PC-3 (cell line): ENCODE measurements around the gene HOXB6. TPM values are rescaled to one million over a fixed set of nuclear protein-coding genes. Genes with fewer than 3 reads are reported as not detected.

Experiments
- ATAC-seq: fragments of 200-7000 bp; cut with Tn5 transposase; 2 replicates; pipeline ENCODE4 v1.9.1; 2020; ENCODE audit warnings: mild to moderate bottlenecking, moderate library complexity
- BruUV-seq: library from RNA; stranded (reverse); fragments of 400-500 nt; replicated peaks from 2 replicates; lab custom pipeline; 2021; lab: Mats Ljungman, UMichigan
- CTCF ChIA-PET: fragments of 300-600 bp; sonication (Branson Sonifier 250); formaldehyde crosslinking; loops from one replicate; lab custom pipeline; 2022; ENCODE audit warnings: antibody characterized with exemption; lab: Charles Lee
- POLR2A ChIA-PET: fragments of 300-600 bp; sonication (Branson Sonifier 250); formaldehyde crosslinking; loops from one replicate; lab custom pipeline; 2022; ENCODE audit warnings: antibody characterized with exemption; ENCODE audit not compliant: unreplicated experiment; lab: Charles Lee
- DNase-seq: peaks from one replicate; pipeline ENCODE4 v3.0.0-alpha.2; 2015
- H2AFZ ChIP-seq: fragments of 300-600 bp; sonication (generic); 2 replicates; pipeline ENCODE4 v1.6.0; 2016; ENCODE audit warnings: antibody characterized with exemption, low read length
- H3F3A ChIP-seq: fragments of 300-600 bp; sonication (generic); one replicate; pipeline ENCODE4 v1.6.0; 2017; ENCODE audit warnings: antibody characterized with exemption, low read length, control low read depth, mild to moderate bottlenecking; ENCODE audit not compliant: unreplicated experiment
- H3K27ac ChIP-seq: fragments of 300-600 bp; sonication (generic); 2 replicates; pipeline ENCODE4 v1.5.1; 2016; ENCODE audit warnings: mild to moderate bottlenecking, low read length
- H3K27me3 ChIP-seq: fragments of 300-600 bp; sonication (generic); 2 replicates; pipeline ENCODE4 v1.6.1; 2016; ENCODE audit warnings: low read length, mixed read lengths
- H3K36me3 ChIP-seq: fragments of 300-600 bp; sonication (generic); 2 replicates; pipeline ENCODE4 v1.6.1; 2016; ENCODE audit warnings: low read depth, mixed run types, low read length, mixed read lengths
- H3K4me1 ChIP-seq: fragments of 300-600 bp; sonication (generic); 2 replicates; pipeline ENCODE4 v1.5.1; 2016; ENCODE audit warnings: low read length; ENCODE audit not compliant: insufficient read depth
- H3K4me2 ChIP-seq: fragments of 300-600 bp; sonication (generic); 2 replicates; pipeline ENCODE4 v1.6.0; 2016; ENCODE audit warnings: low read length
- H3K4me3 ChIP-seq: fragments of 300-600 bp; sonication (generic); 2 replicates; pipeline ENCODE4 v1.5.1; 2016; ENCODE audit warnings: mild to moderate bottlenecking, low read length, mixed read lengths
- H3K79me2 ChIP-seq: fragments of 300-600 bp; sonication (generic); 2 replicates; pipeline ENCODE4 v1.6.1; 2017; ENCODE audit warnings: low read length, mixed read lengths
- H3K9ac ChIP-seq: fragments of 300-600 bp; sonication (generic); 2 replicates; pipeline ENCODE4 v1.6.0; 2016; ENCODE audit warnings: mild to moderate bottlenecking, low read length
- H3K9me2 ChIP-seq: fragments of 300-600 bp; sonication (generic); replicated peaks from 2 replicates; pipeline ENCODE4 v1.6.1; 2016; ENCODE audit warnings: mixed run types, low read length, mixed read lengths
- H3K9me3 ChIP-seq: fragments of 300-600 bp; sonication (generic); 2 replicates; pipeline ENCODE4 v1.6.1; 2016; ENCODE audit warnings: low read length, mixed read lengths
- H4K20me1 ChIP-seq: fragments of 300-600 bp; sonication (generic); 2 replicates; pipeline ENCODE4 v1.6.1; 2016; ENCODE audit warnings: low read length, mixed read lengths
- EZH2 ChIP-seq: fragments of 300-600 bp; sonication (generic); IDR thresholded peaks from one replicate; pipeline ENCODE4 v1.6.1; 2017; ENCODE audit warnings: antibody characterized with exemption, mild to moderate bottlenecking, low read length; ENCODE audit not compliant: unreplicated experiment
- EZH2phosphoT487 ChIP-seq: fragments of 300-600 bp; sonication (generic); IDR thresholded peaks from 2 replicates; pipeline ENCODE4 v1.6.1; 2018; ENCODE audit warnings: mild to moderate bottlenecking, antibody characterized with exemption, low read length, borderline replicate concordance
- intact Hi-C: fragments of 100-400 bp; cut with micrococcal nuclease; formaldehyde crosslinking; loops from 2 replicates; pipeline ENCODE4 v1.9.0; 2023
- total RNA-seq: library from RNA; depleted of rRNA; stranded (reverse); fragments of >200 nt; gene quantifications from 2 replicates; pipeline ENCODE4 v1.2.3, GENCODE V29; 2014
- TF ChIP-seq, protein P1 (sequence below): fragments of 300-600 bp; sonication (generic); conservative IDR thresholded peaks from 2 replicates; pipeline ENCODE4 v1.5.1; 2017; ENCODE audit warnings: antibody characterized with exemption, low read depth, mild to moderate bottlenecking, low read length

HOXB6 gene
- total RNA-seq, 1 experiment from 2014 or later: 9.5 TPM

DNA sequence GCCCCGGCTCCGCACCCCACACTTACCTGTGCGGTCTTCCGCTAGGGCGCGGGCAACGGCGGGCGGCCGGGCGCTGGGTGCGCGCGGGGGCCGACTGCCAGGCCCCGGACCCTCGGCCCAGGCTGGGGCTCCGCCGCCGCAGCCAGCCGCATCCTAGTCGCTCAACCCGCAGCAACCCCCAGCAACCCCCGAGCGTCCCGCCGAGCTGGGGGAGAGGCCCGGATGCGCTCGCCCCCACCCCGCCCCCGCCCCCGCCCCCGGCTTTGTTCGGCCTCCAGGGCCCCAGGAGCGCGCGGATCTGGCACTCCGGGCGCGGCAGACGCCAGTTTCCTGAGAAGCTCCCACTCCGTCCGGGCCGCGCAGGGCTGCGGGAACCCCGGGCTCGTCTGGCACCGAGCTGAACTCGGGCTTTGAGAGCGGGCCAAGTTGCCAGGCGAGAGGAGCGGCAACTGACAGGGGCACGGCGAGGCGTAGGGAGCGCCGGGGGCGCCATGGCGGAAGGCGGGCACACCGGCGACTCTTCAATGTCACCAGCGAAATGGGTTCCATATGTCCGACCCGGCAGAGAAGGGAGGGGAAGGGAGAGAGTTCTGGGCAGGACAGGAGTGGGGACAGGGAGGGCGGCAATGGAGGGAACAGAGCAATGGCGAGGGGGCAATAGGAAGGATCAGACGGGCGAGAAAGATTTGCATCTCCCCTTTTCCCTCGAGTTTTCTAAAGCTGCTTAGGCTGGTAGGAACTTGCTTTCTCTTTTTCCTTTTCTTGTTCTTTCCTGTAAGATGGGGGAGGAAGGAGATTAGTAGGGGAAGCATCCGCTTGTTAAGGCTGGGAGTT lies 40.4 kb downstream of the HOXB6 start:
- Histone ChIP-seq H3K79me2 (no peaks in the 10 kb centered on the region), H3F3A (no peaks in the 10 kb centered on the region), H3K4me3 (no peak overlapping the region), H2AFZ (no peak overlapping the region), H3K9me3 (no peaks in the 10 kb centered on the region), H3K27me3 (no peaks in the 10 kb centered on the region), H3K36me3 (no peaks in the 10 kb centered on the region), H3K27ac (no peak overlapping the region), H3K9me2 (no peaks in the 10 kb centered on the region), H3K4me1 (no peaks in the 10 kb centered on the region), H4K20me1 (no peaks in the 10 kb centered on the region), H3K4me2 (no peak overlapping the region), H3K9ac (no peak overlapping the region)
- no peak for ATAC-seq
- ChIA-PET POLR2A (no interaction called here), CTCF (no interaction called here)
- TF ChIP-seq, protein P1, sequence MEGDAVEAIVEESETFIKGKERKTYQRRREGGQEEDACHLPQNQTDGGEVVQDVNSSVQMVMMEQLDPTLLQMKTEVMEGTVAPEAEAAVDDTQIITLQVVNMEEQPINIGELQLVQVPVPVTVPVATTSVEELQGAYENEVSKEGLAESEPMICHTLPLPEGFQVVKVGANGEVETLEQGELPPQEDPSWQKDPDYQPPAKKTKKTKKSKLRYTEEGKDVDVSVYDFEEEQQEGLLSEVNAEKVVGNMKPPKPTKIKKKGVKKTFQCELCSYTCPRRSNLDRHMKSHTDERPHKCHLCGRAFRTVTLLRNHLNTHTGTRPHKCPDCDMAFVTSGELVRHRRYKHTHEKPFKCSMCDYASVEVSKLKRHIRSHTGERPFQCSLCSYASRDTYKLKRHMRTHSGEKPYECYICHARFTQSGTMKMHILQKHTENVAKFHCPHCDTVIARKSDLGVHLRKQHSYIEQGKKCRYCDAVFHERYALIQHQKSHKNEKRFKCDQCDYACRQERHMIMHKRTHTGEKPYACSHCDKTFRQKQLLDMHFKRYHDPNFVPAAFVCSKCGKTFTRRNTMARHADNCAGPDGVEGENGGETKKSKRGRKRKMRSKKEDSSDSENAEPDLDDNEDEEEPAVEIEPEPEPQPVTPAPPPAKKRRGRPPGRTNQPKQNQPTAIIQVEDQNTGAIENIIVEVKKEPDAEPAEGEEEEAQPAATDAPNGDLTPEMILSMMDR: no peak
- no peak for TF ChIP-seq EZH2
- TF ChIP-seq EZH2phosphoT487: no peak
- no TSS peak for BruUV-seq
- DNase-seq: no peak
- intact Hi-C loops: no loop called here

DNA sequence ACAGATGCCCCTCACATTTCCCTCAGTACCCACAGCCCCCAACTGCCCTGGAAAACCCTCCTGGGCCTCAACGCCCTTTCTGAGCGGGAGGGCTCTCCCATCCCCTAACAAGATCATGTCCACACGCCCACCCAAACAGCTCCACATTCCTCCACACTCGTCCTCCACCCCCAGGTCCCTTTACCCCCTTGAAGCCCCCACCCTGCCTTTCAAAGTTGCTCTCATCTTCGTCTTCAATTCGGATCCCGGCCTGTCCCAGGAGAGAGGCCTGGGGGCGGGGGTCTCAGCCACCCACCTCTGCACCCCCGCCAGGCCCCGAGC lies 41.0 kb downstream of the HOXB6 start:
- no peaks in the 10 kb centered on the region for H3K9me3 ChIP-seq
- no peak overlapping the region for H3K9ac ChIP-seq
- no peaks in the 10 kb centered on the region for H3F3A ChIP-seq
- CTCF ChIA-PET: no interaction called here
- no peaks in the 10 kb centered on the region for H3K27me3 ChIP-seq
- no peak overlapping the region for H3K4me3 ChIP-seq
- intact Hi-C loops: no loop called here
- POLR2A ChIA-PET: no interaction called here
- ATAC-seq: no peak
- no peaks in the 10 kb centered on the region for H3K9me2 ChIP-seq
- no peaks in the 10 kb centered on the region for H4K20me1 ChIP-seq
- no peaks in the 10 kb centered on the region for H3K36me3 ChIP-seq
- H2AFZ ChIP-seq: no peak overlapping the region
- no peaks in the 10 kb centered on the region for H3K79me2 ChIP-seq
- no peak for DNase-seq
- H3K4me2 ChIP-seq: no peak overlapping the region
- no peaks in the 10 kb centered on the region for H3K4me1 ChIP-seq
- no peak for TF ChIP-seq EZH2phosphoT487
- TF ChIP-seq, protein P1: no peak
- TF ChIP-seq EZH2: no peak
- no peak overlapping the region for H3K27ac ChIP-seq
- BruUV-seq: no TSS peak

DNA sequence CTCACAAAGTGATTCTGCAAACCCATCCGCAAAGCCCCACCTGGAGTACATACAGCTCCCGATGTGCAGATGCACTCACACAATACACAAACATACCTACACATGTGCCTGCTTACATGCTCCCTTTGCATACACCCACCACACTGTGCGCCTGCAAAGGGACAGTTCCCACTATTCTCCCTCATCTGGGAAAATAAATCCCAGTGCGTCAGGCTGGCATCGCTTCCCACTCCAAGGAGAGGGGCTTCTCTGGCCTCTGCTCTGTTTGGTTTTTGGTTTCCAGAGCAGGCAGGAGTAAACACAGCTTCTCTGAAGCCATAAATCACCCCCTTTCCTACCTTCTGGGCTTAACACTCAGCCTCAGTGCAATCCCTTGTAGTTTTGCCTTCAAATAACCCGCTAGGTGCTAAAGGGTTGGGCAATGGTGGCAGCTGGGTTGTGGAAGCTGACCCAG lies 41.4 kb downstream of the HOXB6 start:
- no peak overlapping the region for H3K4me2 ChIP-seq
- ATAC-seq (no peak), DNase-seq (no peak)
- H3K4me1 ChIP-seq: no peaks in the 10 kb centered on the region
- H3K79me2 ChIP-seq: no peaks in the 10 kb centered on the region
- intact Hi-C loops: no loop called here
- H3K9me3 ChIP-seq: no peaks in the 10 kb centered on the region
- H3K27ac ChIP-seq: no peak overlapping the region
- H3F3A ChIP-seq: no peaks in the 10 kb centered on the region
- no peaks in the 10 kb centered on the region for H4K20me1 ChIP-seq
- no peak overlapping the region for H3K4me3 ChIP-seq
- H3K9ac ChIP-seq: no peak overlapping the region
- TF ChIP-seq, protein P1: no peak
- TF ChIP-seq EZH2 (no peak), EZH2phosphoT487 (no peak)
- no TSS peak for BruUV-seq
- ChIA-PET POLR2A (no interaction called here), CTCF (interaction anchor here (0.8 kb wide), 1 partner anchor 11 kb away, joined by 4 read pairs; no protein-coding TSS in a partner anchor)
- H3K36me3 ChIP-seq: no peaks in the 10 kb centered on the region
- no peaks in the 10 kb centered on the region for H3K27me3 ChIP-seq
- no peak overlapping the region for H2AFZ ChIP-seq
- no peaks in the 10 kb centered on the region for H3K9me2 ChIP-seq
